Cerebellar nuclear complex (tissue), 1 donor: ENCODE data around the gene IFT22.
"Not testable (repeated sequence)": the region's sequence is repeated elsewhere in the genome, so short reads cannot be mapped to it uniquely, and the experiment has no call there.

Experiments
- DNase-seq, 2 experiments: peaks; one replicate each; lab custom pipeline; 2025; lab: John Stamatoyannopoulos, UW

Gene IFT22

DNA sequence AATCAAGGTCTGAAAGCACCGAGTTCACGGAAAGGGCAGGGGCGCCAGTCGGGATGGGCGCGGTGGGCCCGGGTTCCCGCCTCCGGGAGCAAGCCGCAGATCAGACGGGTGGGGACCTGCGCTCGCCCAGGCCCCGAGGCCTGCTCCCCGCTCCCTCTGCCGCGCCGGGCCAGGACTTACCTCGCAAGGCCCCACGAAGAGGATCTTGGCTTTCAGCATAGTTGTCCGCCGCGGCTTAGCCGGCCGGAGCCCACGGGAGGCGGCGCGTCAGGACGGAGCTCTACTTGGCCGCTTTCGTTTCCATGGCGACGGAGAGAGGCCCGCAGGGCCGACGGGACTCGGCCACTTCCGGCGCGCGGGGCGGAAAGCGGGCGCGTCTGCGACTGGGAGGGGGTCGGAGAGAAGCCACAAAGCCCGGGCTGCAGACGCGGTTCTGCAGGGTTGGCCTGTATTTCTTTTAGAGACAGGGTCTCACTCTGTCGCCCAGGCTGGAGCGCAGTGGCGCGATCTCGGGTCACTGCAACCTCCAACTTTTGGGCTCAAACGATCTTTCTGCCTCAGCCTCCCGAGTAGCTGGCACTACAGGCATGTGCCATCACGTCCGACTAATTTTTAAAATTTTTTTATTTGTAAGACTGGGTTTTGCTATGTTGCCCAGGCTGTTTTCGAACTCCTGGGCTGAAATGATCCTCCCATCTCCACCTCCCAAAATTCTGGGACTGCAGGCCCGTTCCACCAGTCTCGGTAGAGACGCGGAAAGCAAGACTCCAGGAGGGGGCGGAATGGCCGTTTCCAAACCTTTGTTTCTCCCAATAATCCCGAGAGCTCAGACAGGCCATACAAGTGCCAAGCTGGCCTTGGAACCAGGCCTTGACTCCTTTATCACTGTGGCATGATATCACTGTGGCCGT, at the start of gene IFT22:
TSS of gene IFT22 (minus strand) at position 322 of the 911 bp plus-strand sequence. CDS start at position 219, 103 bp downstream.
- DNase-seq: peak; percentile 68 to 74

- no peak for DNase-seq
Observed at GRCh38 chr7:101370836-101371235, 49.2 kb upstream of the IFT22 start.

DNA sequence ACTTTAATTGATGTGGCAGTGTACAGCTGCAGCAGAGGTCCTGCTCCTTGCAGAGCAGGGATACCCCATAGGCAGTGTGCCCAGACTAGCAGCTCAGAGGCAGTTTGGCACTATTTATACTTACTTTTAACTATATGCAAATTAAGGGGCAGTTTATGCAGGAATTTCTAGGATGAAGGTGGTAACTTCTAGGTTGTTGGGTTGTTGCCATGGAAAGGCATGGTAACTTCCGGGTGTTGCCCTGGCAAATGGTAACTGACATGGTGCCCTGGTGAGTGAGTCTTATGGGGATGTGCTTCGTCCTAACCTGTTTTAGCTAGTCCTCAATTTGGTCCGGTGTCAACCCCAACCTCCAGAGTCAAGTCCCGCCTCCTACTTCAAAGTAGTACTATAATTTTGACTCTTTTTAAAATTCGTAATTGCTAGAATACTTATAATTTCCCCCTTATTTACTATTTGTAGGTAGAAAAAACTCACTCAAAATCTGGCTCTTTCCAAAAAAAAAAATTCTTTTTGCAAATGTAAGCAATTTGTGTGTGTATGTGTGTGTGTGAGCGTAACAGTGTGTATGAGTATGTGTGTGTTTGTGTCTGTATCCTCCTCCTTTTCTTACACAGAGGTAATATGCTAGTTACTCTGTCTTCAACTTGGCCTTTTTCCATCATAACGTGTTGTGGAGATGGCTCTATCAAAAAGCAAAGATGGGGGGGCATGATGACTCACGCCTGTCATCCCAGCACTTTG, 47.0 kb upstream of the IFT22 start:
- no peak for DNase-seq

DNA sequence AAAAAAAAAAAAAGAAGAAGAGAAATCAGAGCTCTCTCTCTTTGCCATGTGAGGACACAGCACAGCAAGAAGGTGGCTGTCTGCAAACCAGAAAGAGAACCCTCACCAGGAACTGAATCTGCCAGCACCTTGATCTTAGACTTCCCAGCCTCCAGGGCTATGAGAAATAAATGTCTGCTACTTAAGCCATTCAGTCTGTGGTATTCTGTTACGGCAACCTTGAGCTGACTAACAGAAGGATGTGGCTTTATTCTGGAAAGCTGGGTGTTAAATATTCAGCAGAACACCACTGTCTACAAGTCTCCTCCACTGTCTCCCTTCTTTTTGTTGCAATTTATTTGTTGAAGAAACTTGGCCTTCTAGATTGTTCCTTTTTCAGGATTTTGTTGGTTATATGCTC, 46.1 kb upstream of the IFT22 start:
- no peak for DNase-seq

DNA sequence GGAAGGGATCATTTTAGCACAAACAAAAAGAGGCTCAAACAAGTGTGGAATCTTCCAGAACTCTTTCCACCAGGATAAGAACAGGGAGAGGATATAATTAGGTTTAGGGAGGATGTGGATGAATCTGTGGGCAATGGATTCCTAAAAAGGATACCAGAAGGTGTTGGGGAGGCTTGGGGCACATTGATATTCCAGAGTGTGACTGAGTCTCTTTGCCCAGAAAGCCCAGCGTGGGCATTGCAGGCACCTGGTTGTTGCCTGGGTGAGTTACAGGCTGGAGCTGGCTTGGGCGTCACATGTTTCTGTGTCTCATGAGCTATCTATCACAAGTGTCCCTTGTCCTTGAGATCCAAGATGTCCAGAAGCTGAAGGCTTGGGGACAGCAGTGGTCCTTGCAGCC, 44.3 kb upstream of the IFT22 start:
- no peak for DNase-seq

DNA sequence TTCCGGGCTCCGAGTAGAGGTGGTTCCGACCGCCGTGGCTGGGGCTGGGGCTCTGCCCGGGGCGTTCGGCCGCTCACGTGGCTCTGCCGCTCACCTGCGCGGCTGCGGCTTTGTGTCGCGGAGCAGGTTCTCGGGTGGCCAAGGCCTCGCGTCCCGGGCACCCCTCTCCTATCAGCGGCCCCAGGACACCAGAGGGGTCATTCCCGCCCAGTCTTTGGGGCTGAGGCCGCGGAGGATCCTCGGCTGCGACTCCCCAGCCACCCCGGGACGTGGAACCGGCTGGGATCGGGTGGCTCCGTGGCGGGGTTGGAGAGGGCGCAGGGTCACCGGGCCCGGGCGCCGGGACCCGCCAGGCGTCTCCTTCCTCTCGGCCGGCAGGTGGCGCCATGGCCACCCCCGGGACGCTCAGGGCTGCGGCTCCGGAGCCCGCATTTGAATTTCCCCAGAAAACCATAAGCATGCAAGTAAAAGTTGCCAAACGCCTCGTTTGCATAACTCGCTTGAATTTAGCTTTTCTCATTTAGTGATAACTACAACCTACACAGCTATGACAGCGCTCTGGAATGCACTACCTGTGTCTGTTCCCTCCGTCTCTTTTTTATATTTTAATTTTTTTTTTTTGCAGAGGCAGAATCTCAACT, 42.2 kb upstream of the IFT22 start:
- peak in 1 of 2 experiments; percentile 26 for DNase-seq

GRCh38 chr7:101363196-101363733, 41.7 kb upstream of the IFT22 start:
- DNase-seq: no peak

- no peak for DNase-seq
Observed at GRCh38 chr7:101362334-101363195, 41.0 kb upstream of the IFT22 start, which contains the start of gene COL26A1. COL26A1 (plus strand) TSS chr7:101362875; CDS start chr7:101363033, 158 bp downstream.

DNA sequence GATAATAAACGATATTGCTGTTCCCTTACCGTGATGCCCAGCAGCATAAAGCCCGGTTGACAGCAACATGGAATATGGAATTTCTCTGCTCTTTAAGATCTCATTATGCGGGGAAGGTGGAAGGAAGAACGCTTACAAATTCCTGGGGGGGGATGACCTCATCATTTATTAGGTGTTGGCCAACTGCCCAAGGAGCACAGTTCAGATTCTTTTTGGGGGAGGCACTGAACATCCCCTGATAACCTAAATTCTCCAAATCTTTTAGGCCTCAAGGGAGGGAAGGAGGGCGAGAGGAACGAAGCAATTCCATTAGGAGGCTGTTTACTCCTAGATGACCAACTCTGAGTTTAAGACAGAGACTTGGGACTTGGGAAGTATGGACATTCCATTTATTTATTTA, 35.8 kb upstream of the IFT22 start:
- DNase-seq: no peak

DNA sequence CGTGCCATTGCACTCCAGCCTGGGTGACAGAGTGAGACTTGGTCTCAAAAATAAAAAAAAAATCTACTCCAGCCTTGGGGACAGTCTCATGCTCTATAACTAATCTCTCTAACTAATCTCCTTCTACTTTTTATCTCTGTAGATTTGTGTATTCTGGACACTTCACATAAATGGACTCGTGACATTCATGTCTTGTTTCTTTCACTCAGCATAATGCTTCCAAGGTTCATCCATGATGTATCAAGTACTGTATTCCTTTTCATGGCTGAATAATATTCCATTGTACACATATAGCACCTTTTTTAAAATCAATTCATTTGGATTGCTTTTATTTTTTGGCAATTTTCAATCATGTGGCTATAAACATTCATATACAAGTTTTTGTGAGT, 31.3 kb upstream of the IFT22 start:
- no peak for DNase-seq

GRCh38 chr7:101349300-101349699, 27.7 kb upstream of the IFT22 start:
- not testable (repeated sequence) for DNase-seq

DNA sequence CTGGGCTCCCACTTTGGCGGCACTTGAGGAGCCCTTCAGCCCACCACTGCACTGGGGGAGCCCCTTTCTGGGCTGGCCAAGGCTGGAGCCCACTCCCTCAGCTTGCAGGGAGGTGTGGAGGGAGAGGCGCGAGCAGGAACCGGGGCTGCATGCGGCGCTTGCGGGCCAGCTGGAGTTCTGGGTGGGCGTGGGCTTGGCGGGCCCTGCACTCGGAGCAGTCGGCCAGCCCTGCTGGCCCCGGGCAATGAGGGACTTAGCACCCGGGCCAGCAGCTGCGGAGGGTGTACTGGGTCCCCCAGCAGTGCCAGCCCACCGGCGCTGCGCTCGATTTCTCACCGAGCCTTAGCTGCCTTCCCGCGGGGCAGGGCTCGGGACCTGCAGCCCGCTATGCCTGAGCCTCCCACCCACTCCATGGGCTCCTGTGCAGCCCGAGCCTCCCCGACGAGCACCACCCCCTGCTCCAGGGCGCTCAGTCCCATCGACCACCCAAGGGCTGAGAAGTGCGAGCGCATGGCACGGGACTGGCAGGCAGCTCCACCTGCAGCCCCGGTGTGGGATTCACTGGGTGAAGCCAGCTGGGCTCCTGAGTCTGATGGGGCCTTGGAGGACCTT, 26.9 kb upstream of the IFT22 start:
- not testable (repeated sequence) for DNase-seq

- DNase-seq: no peak
Observed at GRCh38 chr7:101347477-101347876, 25.9 kb upstream of the IFT22 start.

GRCh38 chr7:101342892-101343291, 21.3 kb upstream of the IFT22 start:
- DNase-seq: no peak

- no peak for DNase-seq
Observed at GRCh38 chr7:101340379-101340778, 18.8 kb upstream of the IFT22 start.

DNA sequence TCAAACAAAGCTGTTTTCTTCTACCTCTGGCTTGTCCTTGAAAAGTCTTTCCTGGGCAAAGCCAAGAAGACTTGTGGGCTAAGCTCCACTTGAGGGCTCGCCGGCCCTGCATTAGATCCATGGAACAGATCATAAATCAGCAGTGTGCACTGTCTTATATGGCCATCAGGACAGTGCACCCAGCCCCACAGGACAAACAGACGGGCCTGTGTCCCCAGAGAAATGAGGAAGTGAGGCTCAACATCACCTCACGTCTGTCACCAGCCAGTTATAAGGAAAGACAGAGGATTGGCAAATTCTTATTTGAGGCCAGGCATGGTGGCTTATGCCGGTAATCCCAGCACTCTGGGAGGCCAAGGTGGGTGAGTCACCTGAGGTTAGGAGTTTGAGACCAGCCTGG, 12.3 kb upstream of the IFT22 start:
- no peak for DNase-seq

GRCh38 chr7:101332026-101332425, 10.4 kb upstream of the IFT22 start:
- DNase-seq: no peak

DNA sequence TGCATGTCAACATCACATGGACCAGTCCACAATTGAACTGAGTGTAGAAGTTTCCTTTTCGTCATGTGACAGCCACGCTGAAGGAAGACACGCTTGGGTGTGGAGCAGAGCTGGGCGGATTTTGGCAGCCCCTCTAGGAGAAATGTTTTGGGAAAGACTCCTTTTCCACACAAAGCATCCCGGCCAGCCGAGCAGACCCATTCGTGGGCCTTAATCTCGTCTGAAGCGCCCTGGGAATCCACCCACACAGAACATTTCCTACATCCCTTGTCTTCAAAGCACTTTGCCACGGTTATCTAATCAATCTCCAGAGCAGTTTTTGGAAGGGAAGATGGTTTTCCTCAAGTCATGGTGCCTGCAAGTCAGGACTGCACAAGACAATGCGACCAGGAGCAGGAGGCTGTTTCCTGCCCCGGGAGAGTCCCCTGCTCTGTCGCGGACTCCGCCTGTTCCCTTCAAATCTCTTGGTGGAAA, 8.4 kb upstream of the IFT22 start:
- DNase-seq: no peak

- no peak for DNase-seq
Observed at GRCh38 chr7:101328159-101328558, 6.5 kb upstream of the IFT22 start.

GRCh38 chr7:101319401-101319800, 2.2 kb downstream of the IFT22 start:
- DNase-seq: no peak

- DNase-seq: no peak
Observed at GRCh38 chr7:101315336-101315735, 6.3 kb downstream of the IFT22 start.
